ENCODE results near the gene FGF18.

FGF18 gene

GRCh38 chr5:171421331-171422262 lies 2.1 kb downstream of the FGF18 start:
- in situ Hi-C loops (cut with HindIII; ENCODE audit: low sequenced_read_pairs): loop anchor here (25.0 kb wide), 1 partner anchor 441 kb away; no protein-coding TSS in a partner anchor

- in situ Hi-C loops (cut with HindIII; ENCODE audit: low sequenced_read_pairs): loop anchor here (25.0 kb wide), 1 partner anchor 440 kb away; no protein-coding TSS in a partner anchor
Measured at GRCh38 chr5:171422495-171422894, 3.0 kb downstream of the FGF18 start.

GRCh38 chr5:171422902-171423663 lies 3.6 kb downstream of the FGF18 start:
- in situ Hi-C loops (cut with HindIII; ENCODE audit: low sequenced_read_pairs): loop anchor here (25.0 kb wide), 1 partner anchor 439 kb away; no protein-coding TSS in a partner anchor

GRCh38 chr5:171424726-171425125 lies 5.3 kb downstream of the FGF18 start:
- in situ Hi-C loops (cut with HindIII; ENCODE audit: low sequenced_read_pairs): loop anchor here (25.0 kb wide), 1 partner anchor 438 kb away; no protein-coding TSS in a partner anchor

- in situ Hi-C loops (cut with HindIII; ENCODE audit: low sequenced_read_pairs): no loop called here
Measured at GRCh38 chr5:171425596-171426244, 6.3 kb downstream of the FGF18 start.

- in situ Hi-C loops (cut with HindIII; ENCODE audit: low sequenced_read_pairs): no loop called here
Measured at GRCh38 chr5:171426266-171426665, 6.8 kb downstream of the FGF18 start.

GRCh38 chr5:171426680-171427079 lies 7.2 kb downstream of the FGF18 start:
- in situ Hi-C loops (cut with HindIII; ENCODE audit: low sequenced_read_pairs): no loop called here

GRCh38 chr5:171427318-171428167 lies 8.1 kb downstream of the FGF18 start:
- in situ Hi-C loops (cut with HindIII; ENCODE audit: low sequenced_read_pairs): no loop called here

- in situ Hi-C loops (cut with HindIII; ENCODE audit: low sequenced_read_pairs): no loop called here
Measured at GRCh38 chr5:171428168-171428696, 8.8 kb downstream of the FGF18 start.

GRCh38 chr5:171428809-171429542 lies 9.5 kb downstream of the FGF18 start:
- in situ Hi-C loops (cut with HindIII; ENCODE audit: low sequenced_read_pairs): no loop called here

GRCh38 chr5:171429543-171429910 lies 10.1 kb downstream of the FGF18 start:
- in situ Hi-C loops (cut with HindIII; ENCODE audit: low sequenced_read_pairs): no loop called here

GRCh38 chr5:171431251-171431777 lies 11.9 kb downstream of the FGF18 start:
- in situ Hi-C loops (cut with HindIII; ENCODE audit: low sequenced_read_pairs): loop anchor here (10.0 kb wide), 1 partner anchor 293 kb away; no protein-coding TSS in a partner anchor

- in situ Hi-C loops (cut with HindIII; ENCODE audit: low sequenced_read_pairs): loop anchor here (10.0 kb wide), 1 partner anchor 293 kb away; no protein-coding TSS in a partner anchor
Measured at GRCh38 chr5:171432076-171432475, 12.6 kb downstream of the FGF18 start.

GRCh38 chr5:171432583-171433351 lies 13.3 kb downstream of the FGF18 start:
- in situ Hi-C loops (cut with HindIII; ENCODE audit: low sequenced_read_pairs): loop anchor here (10.0 kb wide), 1 partner anchor 292 kb away; no protein-coding TSS in a partner anchor

GRCh38 chr5:171433352-171433698 lies 13.9 kb downstream of the FGF18 start:
- in situ Hi-C loops (cut with HindIII; ENCODE audit: low sequenced_read_pairs): loop anchor here (10.0 kb wide), 1 partner anchor 291 kb away; no protein-coding TSS in a partner anchor

- in situ Hi-C loops (cut with HindIII; ENCODE audit: low sequenced_read_pairs): loop anchor here (10.0 kb wide), 1 partner anchor 291 kb away; no protein-coding TSS in a partner anchor
Measured at GRCh38 chr5:171433982-171434676, 14.7 kb downstream of the FGF18 start.

GRCh38 chr5:171434874-171435273 lies 15.4 kb downstream of the FGF18 start:
- in situ Hi-C loops (cut with HindIII; ENCODE audit: low sequenced_read_pairs): loop anchor here (5.0 to 10.0 kb wide), 2 partner anchors 52 to 290 kb away; no protein-coding TSS in a partner anchor
